Upper lobe of right lung (tissue), 1 donor: ENCODE measurements around the gene STAP2. TPM values are rescaled to one million over a fixed set of nuclear protein-coding genes. Genes with fewer than 3 reads are reported as not detected.

Experiments
- ATAC-seq: fragments of 200-7000 bp; cut with Tn5 transposase; one replicate; pipeline ENCODE4 v1.9.1; 2020; ENCODE audit warnings: mild to moderate bottlenecking, moderate library complexity
- DNase-seq: peaks from one replicate; pipeline ENCODE4 v3.0.0-alpha.2; 2020
- H3K27ac ChIP-seq: fragments of 200-600 bp; one replicate; pipeline ENCODE4 v1.8.0; 2022
- H3K27me3 ChIP-seq: fragments of 200-600 bp; one replicate; pipeline ENCODE4 v1.8.0; 2022; ENCODE audit warnings: mild to moderate bottlenecking
- H3K36me3 ChIP-seq: fragments of 200-600 bp; one replicate; pipeline ENCODE4 v1.8.0; 2022
- H3K4me1 ChIP-seq: fragments of 200-600 bp; one replicate; pipeline ENCODE4 v1.8.0; 2022
- H3K4me3 ChIP-seq: fragments of 200-600 bp; one replicate; pipeline ENCODE4 v1.8.0; 2022; ENCODE audit warnings: mild to moderate bottlenecking
- H3K9me3 ChIP-seq: fragments of 200-600 bp; one replicate; pipeline ENCODE4 v1.8.0; 2022
- CTCF ChIP-seq: fragments of 200-600 bp; IDR thresholded peaks from one replicate; pipeline ENCODE4 v1.8.0; 2022; ENCODE audit warnings: antibody characterized with exemption
- intact Hi-C: fragments of 100-400 bp; cut with DNase I; formaldehyde crosslinking; loops from one replicate; pipeline ENCODE4 v1.11.0; 2022
- total RNA-seq: library from RNA; stranded (reverse); fragmentation: NEBNext Ultra II Directional; extraction: Animal tissue kit (Norgen Biotek cat#: 25700); gene quantifications from one replicate; pipeline ENCODE4 v1.2.1, GENCODE V29; 2021
- donor health status: DM: no; HTN: yes; CAD: no; lungs with severe emphysema.

Gene STAP2
- total RNA-seq, 1 donor from 2014 or later = 16.1 TPM

DNA sequence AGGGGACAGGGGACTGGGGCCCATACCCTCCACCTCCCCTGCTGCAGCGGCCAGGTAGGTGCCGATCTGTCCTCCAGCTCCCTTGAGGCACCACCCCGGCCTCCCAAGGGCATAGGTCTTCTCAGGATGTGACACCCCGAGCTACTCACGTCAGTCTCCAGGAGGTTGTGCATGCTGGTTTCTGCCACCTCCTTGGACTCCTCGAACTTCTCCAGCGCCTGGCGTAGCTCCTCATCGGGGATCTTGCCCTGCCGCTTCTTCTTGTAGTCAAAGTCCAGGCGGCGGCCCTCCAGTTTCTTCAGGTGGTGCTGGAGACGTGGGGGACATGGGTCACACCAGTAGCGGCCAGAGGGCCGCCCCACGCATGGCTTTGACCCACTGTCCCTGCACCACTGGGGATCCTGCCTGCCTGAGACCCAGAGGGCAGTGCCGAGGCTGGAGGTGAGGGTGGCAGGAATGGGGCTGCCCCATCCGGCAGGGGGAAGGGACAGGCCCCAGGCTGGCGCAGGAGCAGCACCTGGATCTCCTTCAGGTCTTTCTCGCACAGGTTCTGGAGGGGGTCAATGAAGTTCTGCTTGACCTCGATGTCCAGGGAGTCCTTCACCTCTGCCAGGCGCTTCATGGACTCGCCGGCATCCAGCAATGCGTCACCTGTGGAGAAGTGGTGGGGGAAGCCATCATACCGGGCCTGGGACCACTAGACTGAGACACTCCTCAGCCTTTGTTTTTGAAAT is 25.1 kb upstream of the STAP2 start:
- DNase-seq (no peak), ATAC-seq (no peak)
- H3K9me3 ChIP-seq = no peaks in the 10 kb centered on the region
- no peak overlapping the region for H3K4me3 ChIP-seq
- H3K27ac ChIP-seq = no peak overlapping the region
- no peak for TF ChIP-seq CTCF
- no peaks in the 10 kb centered on the region for H3K27me3 ChIP-seq
- peaks cover 13% of the 10 kb centered on the region for H3K4me1 ChIP-seq
- intact Hi-C loops = no loop called here
- H3K36me3 ChIP-seq = peaks cover 74% of the 10 kb centered on the region

- Histone ChIP-seq H3K36me3 (peaks cover 76% of the 10 kb centered on the region), H3K9me3 (no peaks in the 10 kb centered on the region), H3K4me1 (peaks cover 6% of the 10 kb centered on the region), H3K4me3 (no peak overlapping the region), H3K27ac (no peak overlapping the region), H3K27me3 (no peaks in the 10 kb centered on the region)
- ATAC-seq (no peak), DNase-seq (no peak)
- intact Hi-C loops = no loop called here
- no peak for TF ChIP-seq CTCF
These were observed 24.4 kb upstream of the STAP2 start for GRCh38 chr19:4362831-4363545.

DNA sequence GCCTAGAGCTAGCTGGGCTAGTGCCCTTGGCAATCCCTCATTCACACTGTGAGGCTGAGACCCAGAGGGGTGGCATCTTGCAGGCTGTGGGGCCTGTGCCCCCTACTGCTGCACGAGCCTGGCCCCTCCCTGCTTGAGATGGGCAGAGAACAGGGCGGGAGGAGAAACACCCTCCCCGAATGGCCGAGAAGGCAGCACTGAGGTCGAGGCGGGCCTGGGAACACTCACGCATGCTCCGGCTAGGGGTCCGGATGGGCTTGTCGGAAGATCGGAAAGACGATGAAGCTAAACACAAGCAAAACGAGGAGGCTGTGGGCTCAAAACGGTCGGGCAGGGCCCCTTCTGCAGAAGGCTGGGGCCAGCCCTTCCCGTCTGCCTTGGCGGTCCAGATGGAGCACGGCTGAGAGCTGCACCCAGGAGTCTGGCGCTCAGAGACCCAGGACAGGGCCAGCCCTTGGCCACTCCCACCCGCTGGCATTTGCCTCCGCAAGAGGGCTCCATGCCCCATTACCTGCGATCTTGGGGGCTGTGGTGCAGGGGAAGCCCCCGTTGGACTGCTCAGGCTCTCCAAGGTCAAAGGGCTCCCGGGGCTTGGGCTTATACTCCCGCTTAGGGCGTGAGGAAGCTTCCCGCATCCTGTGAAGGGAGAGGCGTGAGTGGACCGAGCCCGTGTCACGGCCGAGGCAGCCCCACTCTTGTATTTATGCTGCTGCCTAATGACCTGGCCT is 23.6 kb upstream of the STAP2 start:
- peaks cover 76% of the 10 kb centered on the region for H3K36me3 ChIP-seq
- no peak for TF ChIP-seq CTCF
- no peaks in the 10 kb centered on the region for H3K4me1 ChIP-seq
- no peak overlapping the region for H3K4me3 ChIP-seq
- DNase-seq = no peak
- ATAC-seq = no peak
- intact Hi-C loops = no loop called here
- H3K27me3 ChIP-seq = no peaks in the 10 kb centered on the region
- no peak overlapping the region for H3K27ac ChIP-seq
- H3K9me3 ChIP-seq = no peaks in the 10 kb centered on the region

- H3K27me3 ChIP-seq = no peaks in the 10 kb centered on the region
- H3K27ac ChIP-seq = no peak overlapping the region
- intact Hi-C loops = no loop called here
- H3K36me3 ChIP-seq = peaks cover 75% of the 10 kb centered on the region
- H3K4me3 ChIP-seq = no peak overlapping the region
- H3K4me1 ChIP-seq = no peaks in the 10 kb centered on the region
- H3K9me3 ChIP-seq = no peaks in the 10 kb centered on the region
- DNase-seq (no peak), ATAC-seq (no peak)
- TF ChIP-seq CTCF = no peak
These were observed 22.8 kb upstream of the STAP2 start for GRCh38 chr19:4361152-4362046.

GRCh38 chr19:4360641-4361151 is 22.1 kb upstream of the STAP2 start:
- DNase-seq = no peak
- no peaks in the 10 kb centered on the region for H3K4me1 ChIP-seq

More at GRCh38 chr19:4360641-4361151, 22.1 kb upstream of the STAP2 start:
- Histone ChIP-seq H3K4me3 (no peak overlapping the region), H3K36me3 (peaks cover 74% of the 10 kb centered on the region), H3K27ac (no peak overlapping the region), H3K9me3 (no peaks in the 10 kb centered on the region), H3K27me3 (no peaks in the 10 kb centered on the region)
- intact Hi-C loops = no loop called here
- ATAC-seq = no peak
- no peak for TF ChIP-seq CTCF
